CD4-positive, alpha-beta T cell (primary cell): ENCODE measurements around the gene WNT1. TPM values are rescaled to one million over a fixed set of nuclear protein-coding genes. Genes with fewer than 3 reads are reported as not detected.

Experiments used
- ATAC-seq: fragments of 200-7000 bp; cut with Tn5 transposase; one replicate; pipeline ENCODE4 v1.10.0; 2022; ENCODE audit warnings: mild to moderate bottlenecking; ENCODE audit not compliant: poor library complexity
- CTCF ChIA-PET: fragments of 350-600 bp; sonication (Branson Sonifier 250); formaldehyde crosslinking; loops from one replicate; lab custom pipeline; 2021; ENCODE audit warnings: antibody characterized with exemption, inconsistent platforms; lab: Charles Lee
- POLR2A ChIA-PET: fragments of 350-600 bp; sonication (Branson Sonifier 250); formaldehyde crosslinking; loops from one replicate; lab custom pipeline; 2021; ENCODE audit warnings: antibody characterized with exemption, inconsistent platforms; lab: Charles Lee
- DNase-seq, 14 experiments: peaks; one replicate each; pipeline ENCODE4 v3.0.0-alpha.2; 2013 to 2020; ENCODE audit warnings: mixed read lengths in 2 of 14
- H3K27ac ChIP-seq, 2 donors: one replicate each; pipeline versions ENCODE4 v1.5.1 to v1.7.0; 2013; ENCODE audit warnings: low read length in 2 of 2, low read depth in 1 of 2, mild to moderate bottlenecking in 1 of 2
- H3K27me3 ChIP-seq, 2 experiments: 1 replicate in 1 of 2; 2 replicates in 1 of 2; pipeline versions ENCODE4 v1.6.1 to v1.7.0; 2013; ENCODE audit warnings: low read length in 2 of 2, control low read depth in 1 of 2, mild to moderate bottlenecking in 1 of 2, moderate library complexity in 1 of 2; ENCODE audit not compliant: insufficient read depth in 2 of 2, control insufficient read depth in 1 of 2
- H3K36me3 ChIP-seq: one replicate; pipeline ENCODE4 v1.6.1; 2013; ENCODE audit warnings: low read length, control low read depth; ENCODE audit not compliant: insufficient read depth
- H3K4me1 ChIP-seq: one replicate; pipeline ENCODE4 v1.6.1; 2013; ENCODE audit warnings: low read length, control low read depth; ENCODE audit not compliant: insufficient read depth
- H3K4me3 ChIP-seq: one replicate; pipeline ENCODE4 v1.5.1; 2013; ENCODE audit warnings: mild to moderate bottlenecking, low read length, moderate library complexity
- H3K9me3 ChIP-seq, 2 experiments: 1 replicate in 1 of 2; 2 replicates in 1 of 2; pipeline versions ENCODE4 v1.6.1 to v1.7.0; 2013; ENCODE audit warnings: low read length in 2 of 2, mild to moderate bottlenecking in 2 of 2, control low read depth in 1 of 2, moderate library complexity in 1 of 2; ENCODE audit not compliant: control insufficient read depth in 1 of 2, insufficient read depth in 1 of 2
- H3K27ac Mint-ChIP-seq: one replicate; pipeline ENCODE4 v1.8.0; 2020; ENCODE audit warnings: mixed read lengths
- H3K27me3 Mint-ChIP-seq: one replicate; pipeline ENCODE4 v1.8.0; 2021; ENCODE audit warnings: mixed read lengths
- H3K36me3 Mint-ChIP-seq: one replicate; pipeline ENCODE4 v1.8.0; 2021; ENCODE audit warnings: low read depth, mixed read lengths
- H3K4me1 Mint-ChIP-seq: one replicate; pipeline ENCODE4 v1.8.0; 2021; ENCODE audit warnings: low read depth, mixed read lengths
- H3K4me3 Mint-ChIP-seq: one replicate; pipeline ENCODE4 v1.8.0; 2020; ENCODE audit warnings: mild to moderate bottlenecking, mixed read lengths
- H3K9me3 Mint-ChIP-seq: one replicate; pipeline ENCODE4 v1.8.0; 2020; ENCODE audit warnings: mixed read lengths
- CTCF ChIP-seq: fragments of 200-600 bp; IDR thresholded peaks from one replicate; pipeline ENCODE4 v1.8.0; 2022; ENCODE audit warnings: antibody characterized with exemption, mild to moderate bottlenecking
- intact Hi-C, 2 experiments: fragments of 100-400 bp; cut with DNase I in 1 of 2; cut with micrococcal nuclease in 1 of 2; formaldehyde crosslinking; loops; one replicate each; pipeline versions ENCODE4 v1.15.1 to v1.9.0; 2023 to 2025; cut with DNase I, micrococcal nuclease
- total RNA-seq, 174 experiments: library from RNA in 2 of 174; stranded (reverse) in 2 of 174; gene quantifications; one replicate each; pipeline ENCODE4 v1.2.3 and lab custom pipeline; 2021 to 2026

Gene WNT1
- total RNA-seq, 2 experiments from 2014 or later: 1.8 to 2.7 TPM

- no peak for DNase-seq
- Mint-ChIP-seq H3K36me3 (peaks cover 87% of the 10 kb centered on the region), H3K4me3 (no peak overlapping the region), H3K9me3 (no peaks in the 10 kb centered on the region), H3K4me1 (no peaks in the 10 kb centered on the region), H3K27ac (peak overlapping the region; percentile 53), H3K27me3 (no peaks in the 10 kb centered on the region)
- POLR2A ChIA-PET: no interaction called here
- no peak for ATAC-seq
- Histone ChIP-seq H3K27ac (no peak overlapping the region), H3K4me1 (no peaks in the 10 kb centered on the region), H3K27me3 (no peaks in the 10 kb centered on the region), H3K4me3 (no peak overlapping the region), H3K36me3 (peaks cover 93% of the 10 kb centered on the region), H3K9me3 (no peaks in the 10 kb centered on the region)
- no peak for TF ChIP-seq CTCF
- CTCF ChIA-PET: no interaction called here
- intact Hi-C loops: loop anchor here in 1 of 2 experiments (2.0 kb wide), 1 partner anchor 19 kb away; no protein-coding TSS in a partner anchor
Measured at GRCh38 chr12:49025463-49025862, 47.3 kb downstream of the WNT1 start.

DNA sequence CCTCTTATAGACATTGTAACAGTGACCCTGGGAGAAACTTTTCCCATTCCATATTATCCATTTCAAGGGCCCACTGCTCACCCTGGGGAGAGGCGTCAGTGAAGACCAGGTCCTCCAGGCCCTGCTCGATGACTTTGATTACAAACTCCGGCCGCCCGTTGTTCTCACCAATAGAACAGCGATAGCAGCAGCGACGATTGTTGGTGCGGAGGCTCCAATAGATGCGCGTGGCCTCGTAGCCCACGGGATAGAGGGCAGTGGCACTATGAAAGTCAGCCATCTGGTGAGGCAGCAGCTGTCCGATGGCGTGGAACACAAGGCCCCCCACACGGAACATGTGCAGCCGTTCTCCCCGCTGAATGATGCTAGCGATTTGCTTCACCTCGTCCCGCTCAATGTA is 48.0 kb downstream of the WNT1 start:
- H3K36me3 ChIP-seq: peaks cover 93% of the 10 kb centered on the region
- no peaks in the 10 kb centered on the region for H3K27me3 ChIP-seq
- Mint-ChIP-seq H3K27me3 (no peaks in the 10 kb centered on the region), H3K9me3 (no peaks in the 10 kb centered on the region), H3K4me3 (no peak overlapping the region), H3K4me1 (no peaks in the 10 kb centered on the region), H3K36me3 (peaks cover 84% of the 10 kb centered on the region), H3K27ac (no peak overlapping the region)
- ATAC-seq: no peak
- no peak overlapping the region for H3K27ac ChIP-seq
- TF ChIP-seq CTCF: no peak
- CTCF ChIA-PET: interaction anchor here (1.1 kb wide), 1 partner anchor 29 kb away, joined by 3 read pairs; no protein-coding TSS in a partner anchor
- no peaks in the 10 kb centered on the region for H3K9me3 ChIP-seq
- intact Hi-C loops: no loop called here
- no peak overlapping the region for H3K4me3 ChIP-seq
- POLR2A ChIA-PET: no interaction called here
- H3K4me1 ChIP-seq: no peaks in the 10 kb centered on the region
- DNase-seq: peak in 1 of 14 experiments; percentile 26

- no peaks in the 10 kb centered on the region for H3K27me3 Mint-ChIP-seq
- no peak overlapping the region for H3K27ac Mint-ChIP-seq
- no peaks in the 10 kb centered on the region for H3K9me3 Mint-ChIP-seq
- Histone ChIP-seq H3K4me1 (no peaks in the 10 kb centered on the region), H3K36me3 (peaks cover 92% of the 10 kb centered on the region), H3K27me3 (no peaks in the 10 kb centered on the region), H3K4me3 (no peak overlapping the region), H3K9me3 (no peaks in the 10 kb centered on the region), H3K27ac (no peak overlapping the region)
- H3K4me1 Mint-ChIP-seq: no peaks in the 10 kb centered on the region
- ATAC-seq: no peak
- DNase-seq: no peak
- intact Hi-C loops: no loop called here
- no peak overlapping the region for H3K4me3 Mint-ChIP-seq
- H3K36me3 Mint-ChIP-seq: peaks cover 84% of the 10 kb centered on the region
- ChIA-PET CTCF (interaction anchor here (1.1 kb wide), 1 partner anchor 30 kb away, joined by 3 read pairs; no protein-coding TSS in a partner anchor), POLR2A (no interaction called here)
- no peak for TF ChIP-seq CTCF
Measured at GRCh38 chr12:49026678-49027480, 48.8 kb downstream of the WNT1 start.
